ENCODE results near the gene SPDEF.

GRCh38 chr6:34513646-34514045 is 42.5 kb downstream of the SPDEF start:
- TF ChIP-seq EZH2 (IDR thresholded peaks at IDR 0.05; ENCODE audit: low read depth): no peak
- no peak for TF ChIP-seq CTCF (conservative IDR thresholded peaks at IDR 0.05)
